Right lobe of liver (tissue), 6 donors: ENCODE measurements around the gene PDZK1. TPM values are rescaled to one million over a fixed set of nuclear protein-coding genes. Genes with fewer than 3 reads are reported as not detected.

Experiments used
- ATAC-seq, 4 donors: fragments of 200-7000 bp; cut with Tn5 transposase; one replicate each; pipeline ENCODE4 v1.9.1; 2020; ENCODE audit warnings: mild to moderate bottlenecking in 4 of 4, moderate library complexity in 4 of 4
- DNase-seq, 3 donors: peaks; one replicate each; pipeline ENCODE4 v3.0.0-alpha.2; 2020
- H3K27ac ChIP-seq, 3 donors: fragments of 200-600 bp; one replicate each; pipeline ENCODE4 v1.8.0; 2022
- H3K27me3 ChIP-seq, 2 donors: fragments of 200-600 bp; one replicate each; pipeline ENCODE4 v1.8.0; 2022
- H3K36me3 ChIP-seq, 4 donors: fragments of 200-600 bp; sonication (generic) in 1 of 4; one replicate each; pipeline versions ENCODE4 v1.5.1 to v1.8.0; 2017 to 2022; ENCODE audit warnings: control low read depth in 1 of 4
- H3K4me1 ChIP-seq, 4 donors: fragments of 200-600 bp; sonication (generic) in 1 of 4; one replicate each; pipeline versions ENCODE4 v1.5.1 to v1.8.0; 2017 to 2022; ENCODE audit warnings: control low read depth in 1 of 4
- H3K4me3 ChIP-seq, 3 donors: fragments of 200-600 bp; one replicate each; pipeline ENCODE4 v1.8.0; 2022
- H3K9me3 ChIP-seq, 4 donors: fragments of 200-600 bp; sonication (generic) in 1 of 4; one replicate each; pipeline versions ENCODE4 v1.5.1 to v1.8.0; 2017 to 2022; ENCODE audit warnings: control low read depth in 1 of 4
- POLR2A ChIP-seq: fragments of 450-650 bp; IDR thresholded peaks from one replicate; pipeline ENCODE4 v1.6.1; 2017; ENCODE audit warnings: antibody characterized with exemption, mild to moderate bottlenecking
- whole genome bisulfite sequencing: methylation state at CpG from one replicate; pipeline ENCODE4 v1.1.6; 2018; ENCODE audit warnings: low coverage, low lambda C conversion rate; ENCODE audit not compliant: insufficient coverage; ENCODE audit errors: missing lambda C conversion rate; 5-methylcytosine and 5-hydroxymethylcytosine counted together
- intact Hi-C, 2 donors: fragments of 100-400 bp; cut with DNase I; formaldehyde crosslinking; loops; one replicate each; pipeline versions ENCODE4 v1.11.2 to v1.14.1; 2022
- total RNA-seq, 6 experiments: library from RNA; depleted of rRNA in 2 of 6; stranded (reverse); fragments of >200 nt in 2 of 6; fragmentation: NEBNext Ultra II Directional in 3 of 6; extraction: Animal tissue kit (Norgen Biotek cat#: 25700) in 3 of 6; gene quantifications; one replicate each; pipeline versions ENCODE4 v1.1.0 to v1.2.4, GENCODE V29; 2016 to 2023
- TF ChIP-seq, protein P1 (sequence below), 4 donors: fragments of 200-600 bp in 3 of 4; fragments of 450-650 bp in 1 of 4; IDR thresholded peaks; one replicate each; pipeline versions ENCODE4 v1.5.1 to v1.8.0; 2016 to 2022; ENCODE audit warnings: antibody characterized with exemption in 4 of 4, mild to moderate bottlenecking in 2 of 4
- donor health status: DM: no; HTN: yes; CAD: no.
- donor health status: DM: no; HTN: no; CAD: no.
- donor health status: DM: no; HTN: no; CAD: no.
- donor health status: DM: no; HTN: yes; CAD: no.
- donor health status: DM: no; HTN: yes; CAD: no.

Gene PDZK1
- total RNA-seq, 6 experiments from 2014 or later, result 64.8 to 117 (median 79.2) TPM

DNA sequence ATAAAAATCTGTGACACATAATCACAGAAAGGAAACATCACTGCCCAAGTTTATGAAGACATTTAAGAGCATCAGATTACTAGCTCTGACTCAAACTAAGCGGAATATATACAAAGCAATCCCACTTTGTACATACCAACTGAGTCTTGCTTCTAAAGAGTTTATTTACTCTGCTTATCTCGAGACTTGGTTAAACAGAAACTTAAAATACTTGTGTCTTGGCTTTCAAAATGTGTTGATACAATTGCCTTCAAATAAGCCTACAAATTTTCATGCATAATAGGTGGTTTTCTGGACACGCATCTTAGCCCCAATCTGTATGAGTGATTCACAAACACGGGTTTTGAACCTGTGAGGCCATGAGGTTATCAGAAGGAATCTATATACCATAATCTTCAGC, 33.1 kb upstream of the PDZK1 start:
- intact Hi-C loops, result no loop called here
- Histone ChIP-seq H3K4me1 (no peaks in the 10 kb centered on the region), H3K36me3 (peaks cover 0 to 10% (median 1%) of the 10 kb centered on the region in 4 donors), H3K4me3 (no peak overlapping the region), H3K27ac (no peak overlapping the region), H3K27me3 (no peaks in the 10 kb centered on the region), H3K9me3 (no peaks in the 10 kb centered on the region)
- DNase-seq (no peak), ATAC-seq (no peak)
- 69% methylated on average over 4 of the region's 4 CpGs for WGBS
- no peak for TF ChIP-seq POLR2A
- TF ChIP-seq, protein P1, sequence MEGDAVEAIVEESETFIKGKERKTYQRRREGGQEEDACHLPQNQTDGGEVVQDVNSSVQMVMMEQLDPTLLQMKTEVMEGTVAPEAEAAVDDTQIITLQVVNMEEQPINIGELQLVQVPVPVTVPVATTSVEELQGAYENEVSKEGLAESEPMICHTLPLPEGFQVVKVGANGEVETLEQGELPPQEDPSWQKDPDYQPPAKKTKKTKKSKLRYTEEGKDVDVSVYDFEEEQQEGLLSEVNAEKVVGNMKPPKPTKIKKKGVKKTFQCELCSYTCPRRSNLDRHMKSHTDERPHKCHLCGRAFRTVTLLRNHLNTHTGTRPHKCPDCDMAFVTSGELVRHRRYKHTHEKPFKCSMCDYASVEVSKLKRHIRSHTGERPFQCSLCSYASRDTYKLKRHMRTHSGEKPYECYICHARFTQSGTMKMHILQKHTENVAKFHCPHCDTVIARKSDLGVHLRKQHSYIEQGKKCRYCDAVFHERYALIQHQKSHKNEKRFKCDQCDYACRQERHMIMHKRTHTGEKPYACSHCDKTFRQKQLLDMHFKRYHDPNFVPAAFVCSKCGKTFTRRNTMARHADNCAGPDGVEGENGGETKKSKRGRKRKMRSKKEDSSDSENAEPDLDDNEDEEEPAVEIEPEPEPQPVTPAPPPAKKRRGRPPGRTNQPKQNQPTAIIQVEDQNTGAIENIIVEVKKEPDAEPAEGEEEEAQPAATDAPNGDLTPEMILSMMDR (IDR thresholded peaks at IDR 0.05), result no peak

DNA sequence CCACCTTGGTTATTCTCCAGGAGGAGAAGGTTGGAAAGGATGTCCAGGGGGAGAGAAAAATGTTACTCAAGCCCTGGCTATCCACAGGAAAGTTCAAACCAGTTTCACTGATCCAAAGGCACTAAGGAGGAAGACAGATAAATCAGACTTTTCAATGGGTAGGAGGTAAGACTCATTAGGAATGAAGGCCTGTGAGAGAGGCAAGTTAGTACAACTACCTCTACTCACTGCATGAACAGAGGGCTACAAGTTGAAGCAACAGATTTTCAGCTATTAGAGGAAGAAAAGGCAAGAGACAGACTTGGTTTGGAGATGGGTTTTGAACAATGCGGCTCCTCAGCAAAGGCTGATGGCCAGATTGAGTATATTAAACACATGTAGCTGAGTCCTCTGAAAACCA, 29.0 kb upstream of the PDZK1 start:
- no peak for TF ChIP-seq POLR2A
- TF ChIP-seq, protein P1 (IDR thresholded peaks at IDR 0.05), result no peak
- Histone ChIP-seq H3K4me3 (no peak overlapping the region), H3K4me1 (no peaks in the 10 kb centered on the region), H3K9me3 (no peaks in the 10 kb centered on the region), H3K27ac (no peak overlapping the region), H3K27me3 (no peaks in the 10 kb centered on the region), H3K36me3 (no peaks in the 10 kb centered on the region)
- no peak for ATAC-seq
- intact Hi-C loops, result no loop called here
- DNase-seq, result no peak
- 67% methylated on average over 1 of the region's 1 CpG for WGBS

DNA sequence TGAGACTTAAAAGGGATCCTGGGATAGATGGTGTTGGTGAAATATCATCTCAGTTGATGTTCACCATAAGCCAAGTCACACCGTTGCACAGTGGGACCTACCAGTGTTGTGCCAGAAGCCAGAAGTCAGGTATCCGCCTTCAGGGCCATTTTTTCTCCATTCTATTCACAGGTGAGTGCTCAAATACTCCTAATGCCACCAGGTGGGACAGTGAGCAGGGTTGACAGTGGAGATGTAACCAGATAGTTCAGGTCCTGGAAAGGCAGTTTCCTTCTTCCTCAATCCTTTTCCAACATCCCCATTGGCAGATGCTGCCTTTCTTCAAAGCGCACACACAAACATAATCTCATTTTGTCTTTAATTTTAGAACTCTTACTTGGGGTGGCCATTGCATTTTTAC, 23.7 kb upstream of the PDZK1 start:
- Histone ChIP-seq H3K4me3 (no peak overlapping the region), H3K27ac (peak overlapping the region in 1 of 3 donors; percentile 59), H3K9me3 (no peaks in the 10 kb centered on the region), H3K36me3 (no peaks in the 10 kb centered on the region), H3K27me3 (no peaks in the 10 kb centered on the region), H3K4me1 (peaks cover 0 to 14% (median 4%) of the 10 kb centered on the region in 4 donors)
- WGBS, result 100% methylated on average over 3 of the region's 3 CpGs
- no peak for TF ChIP-seq POLR2A
- TF ChIP-seq, protein P1 (IDR thresholded peaks at IDR 0.05), result no peak
- no peak for DNase-seq
- intact Hi-C loops, result no loop called here
- ATAC-seq, result peak in 2 of 4 donors; percentile 14 to 17

DNA sequence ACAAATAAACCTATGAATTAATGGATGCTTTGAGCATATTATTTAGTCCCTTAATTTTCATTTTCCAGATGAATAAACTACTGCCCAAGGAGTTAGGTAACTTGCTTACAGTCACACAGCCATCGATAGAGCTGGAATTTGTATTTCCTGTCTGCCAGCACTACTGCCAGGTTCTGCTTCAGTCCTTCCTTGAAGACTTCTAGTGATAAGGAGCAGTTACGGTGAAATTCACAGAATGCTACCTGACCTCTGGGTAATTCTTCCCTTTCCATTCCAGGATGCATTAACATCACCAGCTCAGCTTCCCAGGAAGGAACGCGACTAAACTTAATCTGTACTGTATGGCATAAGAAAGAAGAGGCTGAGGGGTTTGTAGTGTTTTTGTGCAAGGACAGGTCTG, 23.3 kb upstream of the PDZK1 start:
- Histone ChIP-seq H3K9me3 (no peaks in the 10 kb centered on the region), H3K36me3 (no peaks in the 10 kb centered on the region), H3K27ac (peak overlapping the region in 2 of 3 donors; percentile 24 to 59), H3K27me3 (no peaks in the 10 kb centered on the region), H3K4me3 (no peak overlapping the region), H3K4me1 (peaks cover 0 to 14% (median 4%) of the 10 kb centered on the region in 4 donors)
- no peak for DNase-seq
- intact Hi-C loops, result no loop called here
- TF ChIP-seq POLR2A, result no peak
- TF ChIP-seq, protein P1 (IDR thresholded peaks at IDR 0.05), result no peak
- ATAC-seq, result peak in 3 of 4 donors; percentile 14 to 32 (median 18)
- WGBS, result 52% methylated on average over 4 of the region's 4 CpGs
